Mesenteric fat pad (tissue), 1 donor: Measurements from ENCODE around the gene AP3B2. TPM values are rescaled to one million over a fixed set of nuclear protein-coding genes. Genes with fewer than 3 reads are reported as not detected.
"Not testable (repeated sequence)": the region's sequence is repeated elsewhere in the genome, so short reads cannot be mapped to it uniquely, and the experiment has no call there.

Experiments
- DNase-seq: peaks from one replicate; pipeline ENCODE4 v3.0.0-alpha.2; 2020; ENCODE audit warnings: low spot score
- total RNA-seq: library from RNA; stranded (reverse); fragmentation: NEBNext Ultra II Directional; extraction: Animal tissue kit (Norgen Biotek cat#: 25700); gene quantifications from one replicate; pipeline ENCODE4 v1.2.1, GENCODE V29; 2021
- donor health status: DM: yes; HTN: yes; CAD: no.

The AP3B2 gene
- total RNA-seq, 1 donor from 2014 or later: 0.84 TPM

DNA sequence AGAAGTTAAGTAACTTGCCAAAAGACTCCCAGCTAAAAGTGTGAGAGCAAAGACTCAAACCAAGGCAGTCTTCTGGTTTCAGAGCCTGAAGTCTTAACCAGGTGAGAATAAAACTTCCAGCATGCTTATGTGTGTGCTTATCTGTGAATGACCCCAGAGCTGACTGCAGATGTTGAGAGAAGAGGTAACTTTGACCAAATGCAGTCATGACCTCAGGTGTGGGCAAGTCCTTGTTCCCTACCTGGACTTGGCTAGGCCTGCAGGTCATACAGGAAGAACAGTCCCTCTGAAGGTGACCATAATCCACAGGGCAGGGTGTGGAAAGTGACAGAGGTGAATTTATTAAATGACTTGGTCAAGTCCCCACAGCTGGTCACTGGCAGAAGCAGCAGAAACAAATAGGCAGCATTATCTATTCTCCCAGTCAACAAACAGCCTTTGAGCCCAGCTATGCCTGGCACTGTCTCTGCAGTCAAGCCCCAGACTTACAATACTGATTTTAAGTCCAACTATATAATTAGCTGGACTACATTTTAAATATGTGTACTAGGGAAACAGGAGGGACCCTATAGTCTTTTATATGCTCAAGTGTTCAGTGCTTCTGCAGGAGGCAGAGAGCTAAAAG lies 59.5 kb downstream of the AP3B2 start:
- no peak for DNase-seq

- no peak for DNase-seq
Observed at GRCh38 chr15:82649226-82649999, 60.3 kb downstream of the AP3B2 start.

GRCh38 chr15:82648257-82649103 lies 61.2 kb downstream of the AP3B2 start:
- no peak for DNase-seq

DNA sequence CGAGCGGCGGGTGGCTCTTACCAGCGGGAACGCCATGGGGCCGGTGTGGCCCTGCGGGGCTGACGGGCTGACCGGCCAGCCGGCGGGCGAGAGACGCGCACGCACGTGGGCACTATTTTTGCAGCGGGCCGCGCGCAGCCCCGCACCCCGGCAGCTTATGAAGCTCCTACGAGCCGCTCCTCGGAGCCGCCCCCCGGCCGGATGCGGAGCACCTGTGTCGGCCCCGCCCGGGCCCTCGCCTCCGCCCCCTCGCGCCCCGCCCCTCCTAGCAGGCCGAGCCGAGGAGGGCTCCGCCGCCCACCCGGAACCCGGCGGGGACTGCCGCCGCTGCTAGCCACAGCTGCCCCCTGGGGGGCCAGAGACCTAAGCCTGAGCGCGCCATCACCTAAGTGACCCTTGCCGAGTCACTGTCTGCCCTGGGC lies 61.8 kb downstream of the AP3B2 start:
- no peak for DNase-seq

GRCh38 chr15:82647045-82647834 lies 62.4 kb downstream of the AP3B2 start, which contains the start of gene CPEB1:
CPEB1 (minus strand) TSS chr15:82647363; CDS start chr15:82628459, 18,904 bp downstream.
- DNase-seq: no peak

GRCh38 chr15:82646250-82647044 lies 63.2 kb downstream of the AP3B2 start:
- no peak for DNase-seq

- not testable (repeated sequence) for DNase-seq
Observed at GRCh38 chr15:82644967-82645852, 64.5 kb downstream of the AP3B2 start.

- DNase-seq: no peak
Observed at GRCh38 chr15:82643992-82644391, 65.7 kb downstream of the AP3B2 start.

DNA sequence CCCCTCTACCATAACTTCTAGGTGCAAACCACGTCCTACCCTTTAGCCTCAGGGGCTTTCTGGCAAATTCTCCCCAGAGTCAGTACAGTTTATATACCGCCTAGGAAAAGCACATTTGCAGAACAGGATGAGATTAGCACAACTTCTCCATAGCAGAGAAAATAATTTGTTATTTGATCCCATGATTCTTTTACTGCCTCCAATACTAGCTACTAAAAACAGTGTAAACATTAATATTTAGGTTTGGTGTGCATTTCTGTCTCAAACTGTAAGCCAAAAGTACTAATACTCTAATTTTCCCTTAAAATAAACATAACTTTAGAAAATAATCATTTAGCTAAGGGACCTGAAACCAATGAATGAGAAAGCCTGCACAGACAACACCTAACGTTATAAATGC lies 67.0 kb downstream of the AP3B2 start:
- DNase-seq: no peak

- no peak for DNase-seq
Observed at GRCh38 chr15:82641129-82641798, 68.4 kb downstream of the AP3B2 start.

DNA sequence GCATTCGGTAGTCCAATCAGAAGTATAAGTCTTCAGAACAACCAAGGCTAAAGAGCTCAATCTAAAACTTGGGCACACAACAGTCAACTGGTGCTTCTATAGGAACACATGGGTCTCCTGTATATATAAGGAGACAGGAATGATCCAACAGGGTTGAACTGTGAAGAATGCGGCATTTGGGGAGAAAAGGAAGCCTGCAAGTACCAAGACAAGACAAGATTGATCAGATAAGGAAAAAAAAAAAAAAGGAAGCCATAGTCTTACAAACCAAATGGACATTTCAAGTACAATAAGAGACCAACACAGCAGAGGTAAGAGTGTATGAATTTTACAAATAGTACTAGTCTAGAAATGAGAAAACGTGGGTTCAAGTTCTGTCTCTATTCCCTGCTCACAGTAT lies 69.0 kb downstream of the AP3B2 start:
- DNase-seq: no peak

- no peak for DNase-seq
Observed at GRCh38 chr15:82635798-82636197, 73.9 kb downstream of the AP3B2 start.

- no peak for DNase-seq
Observed at GRCh38 chr15:82630033-82630432, 79.6 kb downstream of the AP3B2 start.

GRCh38 chr15:82625136-82625535 lies 84.5 kb downstream of the AP3B2 start:
- DNase-seq: no peak

DNA sequence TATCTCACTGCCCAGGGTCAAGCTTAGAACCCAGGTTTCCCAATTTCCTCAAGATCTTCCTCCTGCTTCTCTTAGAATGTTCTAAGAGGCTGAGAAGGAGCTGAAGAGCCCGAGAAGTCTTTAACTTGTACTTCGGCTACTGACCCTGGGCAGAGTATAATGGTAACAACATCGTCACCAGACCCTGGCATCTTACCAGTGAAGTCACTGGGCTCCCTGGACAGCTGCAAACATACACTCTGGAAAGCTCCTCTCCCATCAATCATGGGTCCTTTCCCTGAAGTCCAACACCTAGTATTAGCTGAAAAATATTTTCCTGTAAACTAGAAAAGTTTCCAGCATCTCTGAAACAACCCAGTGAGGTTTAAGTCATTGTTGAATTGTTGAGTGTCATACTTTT lies 85.2 kb downstream of the AP3B2 start:
- no peak for DNase-seq

DNA sequence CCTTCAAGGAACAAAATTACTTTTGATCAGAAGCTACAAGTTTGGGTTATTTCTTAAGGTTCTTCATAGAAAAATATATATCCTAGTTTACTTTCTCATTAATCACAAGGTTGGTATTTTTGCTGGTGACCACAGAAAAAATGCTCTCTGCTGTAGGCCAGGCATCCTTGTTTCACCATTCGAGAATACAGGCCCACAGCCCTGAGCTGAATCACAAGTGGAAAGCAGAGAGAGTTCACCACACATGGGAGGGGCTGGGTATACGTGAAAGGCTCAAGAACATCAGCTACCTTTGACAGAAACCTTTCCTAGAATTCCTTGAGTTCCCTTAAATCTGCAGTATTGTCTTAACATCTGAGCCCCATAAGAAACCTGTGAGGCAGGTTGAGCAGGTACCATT lies 85.7 kb downstream of the AP3B2 start:
- no peak for DNase-seq

- DNase-seq: no peak
Observed at GRCh38 chr15:82621970-82622369, 87.7 kb downstream of the AP3B2 start.

DNA sequence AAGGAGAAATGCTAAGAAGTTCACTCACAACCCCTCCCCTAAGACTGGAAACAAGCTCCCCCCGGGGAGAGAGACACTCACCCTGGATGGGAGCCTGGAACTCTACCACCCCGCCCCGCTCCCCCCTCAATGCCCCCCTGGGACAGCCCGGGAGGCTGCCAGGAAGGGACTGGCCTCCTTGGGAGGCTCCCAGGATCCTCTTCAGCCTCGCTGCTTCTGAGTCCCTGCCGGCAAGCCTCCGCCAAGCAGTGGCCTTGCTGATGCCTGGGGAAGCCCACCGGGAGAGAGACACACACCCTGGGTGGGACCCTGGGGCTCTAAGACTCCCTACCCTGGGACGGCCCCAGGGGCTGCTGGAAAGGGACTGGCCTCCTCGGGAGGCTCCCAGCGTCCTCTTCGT lies 95.9 kb downstream of the AP3B2 start:
- DNase-seq: no peak

DNA sequence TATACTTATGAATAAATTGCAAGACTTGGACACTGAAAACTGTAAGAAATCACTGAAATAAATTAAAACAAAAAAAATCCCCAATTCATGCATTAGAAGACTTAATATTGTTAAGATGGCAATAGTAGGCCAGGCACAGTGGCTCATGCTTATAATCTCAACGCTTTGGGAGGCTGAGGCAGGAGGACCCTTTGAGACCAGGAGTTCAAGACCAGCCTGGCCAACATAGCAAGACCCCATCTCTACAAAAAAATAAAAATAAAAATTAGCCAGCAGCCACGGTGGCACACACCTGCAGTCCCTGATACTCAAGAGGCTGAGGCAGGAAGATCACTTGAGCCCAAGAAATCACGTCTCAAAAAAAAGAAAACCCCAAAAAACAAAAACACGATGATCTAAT lies 98.3 kb downstream of the AP3B2 start:
- DNase-seq: no peak
